ENCODE measurements around the gene TXNDC12.

DNA sequence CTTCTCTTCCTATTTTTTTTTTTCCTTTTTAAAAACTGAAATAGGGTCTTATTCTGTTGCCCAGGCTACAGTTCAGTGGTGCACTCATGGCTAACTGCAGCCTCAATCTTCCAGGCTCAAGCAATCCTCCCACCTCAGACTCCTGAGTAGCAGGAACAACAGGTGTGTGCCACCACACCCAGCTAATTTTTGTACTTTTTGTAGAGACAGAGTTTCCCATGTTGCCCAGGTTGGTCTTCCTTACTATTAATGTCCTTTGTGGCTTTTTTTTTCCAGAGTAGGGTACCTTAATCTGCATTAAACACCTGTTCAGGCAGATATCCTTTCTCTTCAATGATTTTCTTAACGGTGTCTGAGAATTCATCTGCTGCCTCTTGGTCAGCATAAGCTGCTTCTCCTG, 17.1 kb downstream of the TXNDC12 start:
- TF ChIP-seq, protein P1, sequence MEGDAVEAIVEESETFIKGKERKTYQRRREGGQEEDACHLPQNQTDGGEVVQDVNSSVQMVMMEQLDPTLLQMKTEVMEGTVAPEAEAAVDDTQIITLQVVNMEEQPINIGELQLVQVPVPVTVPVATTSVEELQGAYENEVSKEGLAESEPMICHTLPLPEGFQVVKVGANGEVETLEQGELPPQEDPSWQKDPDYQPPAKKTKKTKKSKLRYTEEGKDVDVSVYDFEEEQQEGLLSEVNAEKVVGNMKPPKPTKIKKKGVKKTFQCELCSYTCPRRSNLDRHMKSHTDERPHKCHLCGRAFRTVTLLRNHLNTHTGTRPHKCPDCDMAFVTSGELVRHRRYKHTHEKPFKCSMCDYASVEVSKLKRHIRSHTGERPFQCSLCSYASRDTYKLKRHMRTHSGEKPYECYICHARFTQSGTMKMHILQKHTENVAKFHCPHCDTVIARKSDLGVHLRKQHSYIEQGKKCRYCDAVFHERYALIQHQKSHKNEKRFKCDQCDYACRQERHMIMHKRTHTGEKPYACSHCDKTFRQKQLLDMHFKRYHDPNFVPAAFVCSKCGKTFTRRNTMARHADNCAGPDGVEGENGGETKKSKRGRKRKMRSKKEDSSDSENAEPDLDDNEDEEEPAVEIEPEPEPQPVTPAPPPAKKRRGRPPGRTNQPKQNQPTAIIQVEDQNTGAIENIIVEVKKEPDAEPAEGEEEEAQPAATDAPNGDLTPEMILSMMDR (IDR thresholded peaks at IDR 0.05) = no peak
- TF ChIP-seq EZH2 (IDR thresholded peaks at IDR 0.05; ENCODE audit: borderline replicate concordance, insufficient read depth, low read depth, low read length, poor library complexity, severe bottlenecking) = no peak

All from B cell (primary cell).